CD14-positive monocyte (primary cell): ENCODE results near the gene GYG1. TPM values are rescaled to one million over a fixed set of nuclear protein-coding genes. Genes with fewer than 3 reads are reported as not detected.

Source experiments
- DNase-seq, 3 donors: peaks; one replicate each; pipeline ENCODE4 v3.0.0-alpha.2; 2011 to 2022
- H2AFZ ChIP-seq: 2 replicates; pipeline ENCODE4 v1.6.0; 2012; ENCODE audit warnings: mild to moderate bottlenecking, low read depth, low read length, inconsistent platforms; ENCODE audit not compliant: insufficient read depth, poor library complexity, severe bottlenecking
- H3K27ac ChIP-seq, 2 donors: 1 replicate in 1 of 2; 2 replicates in 1 of 2; pipeline ENCODE4 v1.5.1; 2012 to 2013; ENCODE audit warnings: low read length in 2 of 2, control low read depth in 1 of 2, inconsistent platforms in 1 of 2, low read depth in 1 of 2, mild to moderate bottlenecking in 1 of 2
- H3K27me3 ChIP-seq, 2 donors: one replicate each; pipeline versions ENCODE4 v1.6.0 to v1.6.1; 2011 to 2013; ENCODE audit warnings: low read length in 2 of 2; ENCODE audit not compliant: control insufficient read depth in 2 of 2, insufficient read depth in 2 of 2
- H3K36me3 ChIP-seq, 2 donors: replicated peaks in 1 of 2; 1 replicate in 1 of 2; 2 replicates in 1 of 2; pipeline versions ENCODE4 v1.5.1 to v1.6.1; 2012 to 2013; ENCODE audit warnings: low read length in 2 of 2, control low read depth in 1 of 2, inconsistent platforms in 1 of 2, mild to moderate bottlenecking in 1 of 2; ENCODE audit not compliant: insufficient read depth in 2 of 2, control insufficient read depth in 1 of 2
- H3K4me1 ChIP-seq, 2 donors: 1 replicate in 1 of 2; 2 replicates in 1 of 2; pipeline versions ENCODE4 v1.5.1 to v1.6.1; 2012 to 2013; ENCODE audit warnings: low read length in 2 of 2, control low read depth in 1 of 2, inconsistent platforms in 1 of 2, mild to moderate bottlenecking in 1 of 2, moderate library complexity in 1 of 2; ENCODE audit not compliant: insufficient read depth in 2 of 2, control insufficient read depth in 1 of 2
- H3K4me2 ChIP-seq: replicated peaks from 2 replicates; pipeline ENCODE3; 2012; ENCODE audit warnings: low read length, moderate library complexity, mild to moderate bottlenecking; ENCODE audit not compliant: poor library complexity, severe bottlenecking; ENCODE audit errors: extremely low read depth
- H3K4me3 ChIP-seq, 3 experiments: fragments of 200-600 bp in 1 of 3; sonication (generic) in 1 of 3; replicated peaks in 1 of 3; 1 replicate in 2 of 3; 2 replicates in 1 of 3; pipeline ENCODE4 v1.5.1; 2011 to 2013; ENCODE audit warnings: low read length in 3 of 3, mild to moderate bottlenecking in 3 of 3, control low read depth in 2 of 3, low read depth in 2 of 3, inconsistent platforms in 1 of 3, moderate library complexity in 1 of 3
- H3K79me2 ChIP-seq: 2 replicates; pipeline ENCODE4 v1.6.0; 2012; ENCODE audit warnings: mild to moderate bottlenecking, control low read depth, inconsistent platforms, low read length, moderate library complexity; ENCODE audit not compliant: insufficient read depth
- H3K9ac ChIP-seq: 2 replicates; pipeline ENCODE4 v1.6.0; 2017; ENCODE audit warnings: low read length, mild to moderate bottlenecking; ENCODE audit not compliant: insufficient read depth, poor library complexity, severe bottlenecking
- H3K9me3 ChIP-seq, 2 donors: replicated peaks in 1 of 2; 1 replicate in 1 of 2; 2 replicates in 1 of 2; pipeline versions ENCODE4 v1.5.1 to v1.6.1; 2012 to 2013; ENCODE audit warnings: low read length in 2 of 2, control low read depth in 1 of 2; ENCODE audit not compliant: control insufficient read depth in 1 of 2, insufficient read depth in 1 of 2
- H4K20me1 ChIP-seq: 2 replicates; pipeline ENCODE4 v1.6.0; 2012; ENCODE audit warnings: mild to moderate bottlenecking, low read length, control low read depth, moderate library complexity; ENCODE audit not compliant: insufficient read depth
- H3K27ac Mint-ChIP-seq, 7 donors: one replicate each; pipeline ENCODE4 v1.8.0; 2020; ENCODE audit warnings: mild to moderate bottlenecking in 7 of 7, mixed read lengths in 7 of 7, moderate library complexity in 6 of 7, inconsistent platforms in 2 of 7
- H3K27me3 Mint-ChIP-seq, 3 donors: one replicate each; pipeline ENCODE4 v1.8.0; 2021 to 2022; ENCODE audit warnings: low read depth in 3 of 3, mild to moderate bottlenecking in 3 of 3, mixed read lengths in 3 of 3, moderate library complexity in 3 of 3, inconsistent platforms in 1 of 3
- H3K36me3 Mint-ChIP-seq, 2 donors: one replicate each; pipeline ENCODE4 v1.8.0; 2020; ENCODE audit warnings: mixed read lengths in 2 of 2, inconsistent platforms in 1 of 2, mild to moderate bottlenecking in 1 of 2
- H3K4me1 Mint-ChIP-seq: one replicate; pipeline ENCODE4 v1.8.0; 2020; ENCODE audit warnings: mild to moderate bottlenecking, mixed read lengths
- H3K4me3 Mint-ChIP-seq, 2 donors: one replicate each; pipeline ENCODE4 v1.8.0; 2020; ENCODE audit warnings: mild to moderate bottlenecking in 2 of 2, mixed read lengths in 2 of 2, moderate library complexity in 1 of 2
- H3K9me3 Mint-ChIP-seq, 7 donors: one replicate each; pipeline ENCODE4 v1.8.0; 2020 to 2022; ENCODE audit warnings: mixed read lengths in 7 of 7, mild to moderate bottlenecking in 6 of 7, moderate library complexity in 6 of 7, inconsistent platforms in 2 of 7
- CTCF ChIP-seq: fragments of 200-600 bp; IDR thresholded peaks from one replicate; pipeline ENCODE4 v1.8.0; 2022; ENCODE audit warnings: antibody characterized with exemption, mild to moderate bottlenecking
- WGBS: methylation state at CpG from one replicate; pipeline ENCODE4 v1.1.5; 2013; ENCODE audit warnings: missing lambda C conversion rate; ENCODE audit not compliant: insufficient coverage; 5-methylcytosine and 5-hydroxymethylcytosine counted together
- intact Hi-C, 2 donors: fragments of 100-400 bp; cut with micrococcal nuclease; formaldehyde crosslinking; loops; one replicate each; pipeline versions ENCODE4 v1.15.0 to v1.15.1; 2023
- polyA plus RNA-seq, 3 donors: library from polyadenylated mRNA; depleted of rRNA in 1 of 3; unstranded in 2 of 3; stranded (reverse) in 1 of 3; fragments of 300-500 nt in 2 of 3; fragments of >200 nt in 1 of 3; fragmentation: Illumina TruSeq in 2 of 3; gene quantifications; 1 replicate in 2 of 3; 2 replicates in 1 of 3; pipeline ENCODE4 v1.2.3, GENCODE V29; 2012 to 2021

Gene GYG1
- polyA plus RNA-seq, 3 donors, result 50.6 to 122 (median 121) TPM

GRCh38 chr3:148958696-148959095, 32.6 kb upstream of the GYG1 start:
- WGBS, result no CpG with 5 or more reads among the region's 1 CpG
- H3K79me2 ChIP-seq, result no peaks in the 10 kb centered on the region
- H3K27me3 ChIP-seq, result no peaks in the 10 kb centered on the region
- no peaks in the 10 kb centered on the region for H4K20me1 ChIP-seq
- H3K9me3 ChIP-seq, result no peaks in the 10 kb centered on the region
- H2AFZ ChIP-seq, result no peak overlapping the region
- Mint-ChIP-seq H3K9me3 (no peaks in the 10 kb centered on the region), H3K27ac (no peak overlapping the region), H3K4me3 (no peak overlapping the region), H3K27me3 (peaks cover 0 to 4% (median 4%) of the 10 kb centered on the region in 3 donors), H3K36me3 (no peaks in the 10 kb centered on the region), H3K4me1 (peaks cover 13% of the 10 kb centered on the region)
- no peak for TF ChIP-seq CTCF
- no peak overlapping the region for H3K4me2 ChIP-seq
- no peak overlapping the region for H3K9ac ChIP-seq
- H3K4me1 ChIP-seq, result peaks cover 0 to 5% of the 10 kb centered on the region in 2 donors
- H3K36me3 ChIP-seq, result no peaks in the 10 kb centered on the region
- H3K4me3 ChIP-seq, result no peak overlapping the region
- intact Hi-C loops, result loop anchor here (10.0 kb wide), 1 partner anchor 316 kb away; no protein-coding TSS in a partner anchor
- H3K27ac ChIP-seq, result no peak overlapping the region
- no peak for DNase-seq

GRCh38 chr3:148962513-148962912, 28.8 kb upstream of the GYG1 start:
- H3K9me3 ChIP-seq, result no peaks in the 10 kb centered on the region
- H2AFZ ChIP-seq, result no peak overlapping the region
- Mint-ChIP-seq H3K27ac (no peak overlapping the region), H3K4me1 (peaks cover 7% of the 10 kb centered on the region), H3K27me3 (peaks cover 0 to 4% (median 3%) of the 10 kb centered on the region in 3 donors), H3K4me3 (no peak overlapping the region), H3K9me3 (no peaks in the 10 kb centered on the region), H3K36me3 (no peaks in the 10 kb centered on the region)
- no peak overlapping the region for H3K4me3 ChIP-seq
- H3K4me1 ChIP-seq, result peaks cover 0 to under 1% of the 10 kb centered on the region in 2 donors
- H3K27ac ChIP-seq, result no peak overlapping the region
- no peak for TF ChIP-seq CTCF
- no peak overlapping the region for H3K9ac ChIP-seq
- intact Hi-C loops, result no loop called here
- H3K27me3 ChIP-seq, result no peaks in the 10 kb centered on the region
- no peak overlapping the region for H3K4me2 ChIP-seq
- no peaks in the 10 kb centered on the region for H3K79me2 ChIP-seq
- peak; percentile 34 to 64 (median 43) for DNase-seq
- no peaks in the 10 kb centered on the region for H4K20me1 ChIP-seq
- no CpG with 5 or more reads among the region's 1 CpG for WGBS
- no peaks in the 10 kb centered on the region for H3K36me3 ChIP-seq
